Esophagus mucosa (tissue), 1 donor: Measurements from ENCODE around the gene CST6. TPM values are rescaled to one million over a fixed set of nuclear protein-coding genes. Genes with fewer than 3 reads are reported as not detected.
A peak's percentile ranks its signal among the peaks of the same experiment; 100 is the strongest.

Experiments used
- ATAC-seq: fragments of 200-7000 bp; cut with Tn5 transposase; one replicate; pipeline ENCODE4 v1.9.1; 2020
- total RNA-seq: library from RNA; stranded (reverse); gene quantifications from one replicate; pipeline ENCODE4 v1.2.4, GENCODE V29; 2023
- donor health status: DM: yes; HTN: yes; CAD: no.

CST6 gene
- total RNA-seq, 1 donor from 2014 or later, result 9.2 TPM

DNA sequence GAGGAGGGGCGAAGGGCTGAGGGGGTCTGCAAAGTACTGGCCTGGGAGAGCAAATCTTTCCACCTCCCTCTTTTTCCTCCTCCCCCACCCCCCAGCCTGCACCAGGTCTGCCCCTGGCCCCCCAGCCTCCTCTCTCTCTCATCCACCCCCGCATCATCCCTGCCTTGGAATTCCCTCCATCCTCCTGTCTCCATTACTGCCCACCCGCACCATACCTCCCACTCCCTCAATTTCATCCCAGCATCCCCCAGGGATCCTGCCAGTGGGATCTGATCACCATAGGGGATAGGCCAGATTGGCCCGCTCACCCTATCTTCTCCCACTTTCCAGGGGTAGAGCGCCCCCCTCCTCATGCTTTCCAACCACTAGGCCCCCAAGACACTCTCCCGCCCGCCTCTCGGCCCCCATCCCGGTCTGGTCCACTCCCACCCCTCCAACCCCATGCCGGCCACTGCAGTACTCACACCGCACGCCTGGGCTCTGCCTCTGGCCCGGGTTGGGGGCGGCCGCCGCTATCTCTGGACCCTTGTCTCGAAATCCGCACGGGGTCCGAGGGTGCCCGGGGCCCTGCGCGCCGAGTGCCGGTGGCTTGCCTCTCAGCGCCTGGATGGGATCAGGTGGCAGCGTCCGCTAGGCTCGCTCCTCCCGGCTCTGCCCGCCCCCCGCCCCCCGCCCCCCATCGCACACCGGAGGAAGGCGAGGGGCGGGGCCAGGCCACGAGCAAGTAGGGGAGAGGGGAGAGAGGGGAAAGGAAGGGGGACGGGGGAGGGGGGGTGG is 36.9 kb downstream of the CST6 start, which contains the start of gene GAL3ST3:
GAL3ST3 (minus strand) TSS at position 615 of the 777 bp plus-strand sequence. CDS start 3,746 bp downstream, outside the sequence.
- no peak for ATAC-seq

DNA sequence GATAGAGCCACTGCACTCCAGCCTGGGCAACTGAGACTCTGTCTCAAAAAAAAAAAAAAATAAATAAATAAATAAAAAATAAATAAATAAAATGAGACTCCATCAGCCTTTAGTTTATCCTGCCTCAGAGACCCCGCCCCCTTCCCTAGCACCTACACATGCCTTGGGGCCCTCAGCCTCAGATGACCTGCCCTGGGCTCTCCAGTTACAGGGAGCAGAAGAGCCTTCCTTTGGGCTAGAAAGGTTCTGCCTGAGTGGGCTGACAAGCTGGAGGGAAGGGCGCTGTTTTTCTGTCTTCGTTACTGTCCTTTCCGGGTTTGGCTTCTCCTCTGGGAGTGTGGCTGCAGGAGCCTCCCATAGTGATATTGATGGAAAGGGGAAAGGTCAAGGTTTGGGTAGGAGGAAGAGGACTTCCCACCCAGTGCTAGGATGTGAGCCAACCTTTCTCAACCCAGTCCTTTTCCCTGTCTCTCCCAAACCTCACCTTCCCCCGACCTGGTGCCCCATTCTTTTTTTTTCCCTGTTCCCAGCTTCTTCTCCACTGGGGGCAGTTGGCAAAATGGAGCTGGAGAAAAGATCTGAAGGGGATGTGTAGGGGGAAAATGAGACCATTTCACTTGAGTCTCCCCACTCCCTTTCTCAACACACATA is 38.9 kb downstream of the CST6 start:
- ATAC-seq, result no peak

DNA sequence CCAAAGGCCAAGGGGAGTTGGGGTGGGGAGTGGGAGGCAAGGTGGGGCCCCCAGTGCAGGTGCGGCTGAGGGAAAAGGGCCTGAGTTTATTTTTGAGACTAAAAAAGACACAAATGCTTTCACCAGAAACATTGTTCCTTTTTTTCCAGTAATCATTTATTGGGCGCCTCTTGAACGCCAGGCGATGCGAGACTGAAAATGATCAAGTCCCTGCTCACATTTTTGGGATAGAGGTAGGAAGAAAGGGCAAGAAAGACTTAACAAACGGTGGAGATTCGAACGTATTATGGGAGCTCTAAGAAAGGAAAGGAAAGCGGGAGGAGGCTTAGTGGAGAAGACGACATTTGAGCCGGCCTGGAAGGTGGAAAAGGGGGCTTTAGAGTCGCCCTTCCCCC is 39.6 kb downstream of the CST6 start:
- no peak for ATAC-seq

DNA sequence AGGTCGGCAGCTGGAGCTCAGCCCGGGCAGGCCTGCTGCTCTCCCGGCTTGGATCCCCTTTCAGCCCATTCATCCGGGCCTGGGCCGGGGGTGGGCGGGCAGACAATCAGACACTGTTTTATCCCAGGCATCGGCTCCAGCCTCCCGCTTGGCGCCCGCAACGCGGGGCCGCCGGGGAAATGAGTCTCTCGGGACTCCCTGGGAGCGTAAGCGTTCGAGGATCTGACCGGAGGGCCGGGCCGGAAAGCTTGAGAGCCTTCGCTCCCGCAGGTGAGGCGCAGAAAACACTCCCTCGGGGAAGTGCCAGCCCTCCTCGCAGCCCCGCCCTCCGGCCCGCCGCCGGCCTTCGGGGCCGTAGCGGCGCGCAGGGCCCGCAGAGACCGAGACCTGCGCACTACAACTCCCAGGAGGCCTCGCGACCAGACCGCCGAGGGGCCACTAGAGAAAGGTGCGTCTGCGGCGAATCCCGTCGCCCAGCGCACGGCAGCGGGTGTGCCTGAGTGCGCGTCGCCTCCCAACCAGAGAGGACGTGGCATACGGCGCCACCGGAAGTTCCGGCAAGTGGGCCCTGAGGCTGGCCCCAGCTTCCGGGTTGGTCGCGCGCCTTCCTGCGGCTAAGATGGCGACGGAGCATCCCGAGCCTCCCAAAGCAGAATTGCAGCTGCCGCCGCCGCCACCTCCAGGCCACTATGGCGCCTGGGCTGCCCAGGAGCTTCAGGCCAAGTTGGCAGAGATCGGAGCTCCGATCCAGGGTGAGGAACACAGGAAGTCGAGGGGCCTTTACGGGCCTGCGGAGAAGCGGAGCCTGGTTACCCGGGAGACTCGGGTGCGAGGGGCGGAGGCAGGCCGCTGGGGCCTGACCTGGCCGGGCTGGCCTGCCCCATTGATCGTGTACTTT is 40.2 kb downstream of the CST6 start, which contains the start of gene SF3B2:
SF3B2 (plus strand) TSS at position 599 of the 898 bp plus-strand sequence; CDS start at position 620, 21 bp downstream.
- peak; percentile 98 for ATAC-seq

DNA sequence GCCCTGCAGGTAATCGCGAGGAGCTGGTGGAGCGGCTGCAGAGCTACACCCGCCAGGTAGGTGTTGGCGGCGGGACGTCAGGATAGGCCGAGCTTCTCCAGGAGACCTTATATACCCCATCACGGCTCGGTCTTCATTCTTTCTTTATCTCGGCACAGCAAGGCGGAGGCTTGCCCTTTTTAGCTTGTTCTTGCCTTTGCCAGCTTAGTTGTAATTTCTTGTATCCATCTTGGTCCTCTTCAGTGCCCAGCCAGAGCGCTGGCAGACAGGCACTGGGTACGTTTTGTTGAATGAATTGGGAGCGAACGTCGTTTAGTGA is 40.8 kb downstream of the CST6 start:
- no peak for ATAC-seq

DNA sequence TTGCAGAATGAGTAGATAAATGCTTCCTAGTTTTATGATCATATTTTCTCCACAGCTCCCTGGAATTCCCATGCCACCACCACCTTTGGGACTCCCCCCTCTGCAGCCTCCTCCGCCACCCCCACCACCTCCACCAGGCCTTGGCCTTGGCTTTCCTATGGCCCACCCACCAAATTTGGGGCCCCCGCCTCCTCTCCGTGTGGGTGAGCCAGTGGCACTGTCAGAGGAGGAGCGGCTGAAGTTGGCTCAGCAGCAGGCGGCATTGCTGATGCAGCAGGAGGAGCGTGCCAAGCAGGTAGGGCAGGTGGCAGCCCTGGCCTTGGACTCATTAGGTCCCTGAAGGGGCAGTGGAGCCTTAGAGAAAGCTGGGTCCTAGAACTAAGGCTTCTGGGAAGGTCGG is 43.2 kb downstream of the CST6 start:
- ATAC-seq, result no peak

DNA sequence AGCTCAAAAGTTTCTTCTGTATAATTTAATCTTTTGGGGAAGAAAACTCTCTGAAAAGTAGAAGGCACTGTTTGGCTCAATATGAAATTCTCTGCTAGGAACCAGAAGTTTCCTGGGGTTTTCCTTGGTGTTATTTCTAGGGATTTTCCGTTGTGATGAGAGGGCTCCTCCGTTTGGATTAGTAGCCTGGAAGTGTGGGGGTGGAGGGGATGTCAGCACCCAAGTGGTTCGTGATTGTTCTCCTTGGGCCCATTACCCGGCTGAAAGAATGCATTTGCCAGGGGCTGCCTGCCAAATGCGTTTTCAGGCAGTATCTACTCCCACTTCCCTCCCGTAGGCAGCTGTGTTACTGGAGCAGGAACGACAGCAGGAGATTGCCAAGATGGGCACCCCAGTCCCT is 44.7 kb downstream of the CST6 start:
- no peak for ATAC-seq

DNA sequence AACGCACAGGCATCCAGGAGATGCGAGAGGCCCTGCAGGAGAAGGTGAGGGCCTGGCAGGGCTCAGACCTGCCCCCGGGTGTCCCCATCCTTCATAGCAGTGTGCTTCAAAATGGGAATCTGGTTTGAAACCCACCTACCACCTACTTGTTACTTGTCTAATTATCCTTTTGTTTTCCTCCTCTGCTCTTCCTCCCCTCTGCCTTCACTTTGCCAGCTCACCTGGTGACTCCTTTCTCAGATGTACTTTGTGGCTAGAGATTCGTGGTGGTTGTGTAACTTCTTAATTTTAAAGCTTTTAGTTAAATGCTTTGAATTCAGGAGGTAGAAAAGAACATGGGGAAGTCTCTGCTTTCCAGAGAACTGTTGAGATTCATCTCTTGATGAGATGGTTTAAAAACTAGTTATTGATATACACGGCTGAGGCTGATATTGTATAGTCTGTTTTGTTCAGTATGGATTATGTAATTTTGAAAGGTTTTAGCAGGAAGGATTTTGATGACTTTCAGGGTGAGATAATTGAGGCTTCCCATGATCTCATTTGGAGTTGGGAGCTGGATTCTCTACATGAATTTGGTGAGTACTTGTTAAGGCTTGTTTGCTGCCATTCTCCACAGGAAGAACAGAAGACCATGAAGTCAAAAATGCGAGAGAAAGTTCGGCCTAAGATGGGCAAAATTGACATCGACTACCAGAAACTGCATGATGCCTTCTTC is 48.3 kb downstream of the CST6 start:
- no peak for ATAC-seq

DNA sequence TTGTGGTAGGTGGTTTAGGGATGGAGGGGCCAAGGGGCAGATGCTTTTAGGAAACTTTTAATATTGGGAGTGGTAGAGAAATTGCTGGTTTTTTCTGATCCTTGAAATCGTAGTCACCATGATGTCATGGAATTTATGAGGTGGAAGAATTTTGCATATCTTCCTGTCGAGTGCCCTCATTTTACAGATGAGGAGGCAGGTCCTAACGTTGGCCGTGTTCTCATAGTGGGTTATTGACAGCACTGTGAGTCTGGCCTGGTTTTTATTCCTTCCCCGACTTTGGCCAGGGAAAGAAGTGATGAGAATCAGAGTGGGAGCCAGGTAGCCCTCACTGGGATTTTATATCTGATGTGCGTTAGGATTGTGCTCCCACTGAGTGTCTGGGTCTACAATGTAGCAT is 49.5 kb downstream of the CST6 start:
- no peak for ATAC-seq

DNA sequence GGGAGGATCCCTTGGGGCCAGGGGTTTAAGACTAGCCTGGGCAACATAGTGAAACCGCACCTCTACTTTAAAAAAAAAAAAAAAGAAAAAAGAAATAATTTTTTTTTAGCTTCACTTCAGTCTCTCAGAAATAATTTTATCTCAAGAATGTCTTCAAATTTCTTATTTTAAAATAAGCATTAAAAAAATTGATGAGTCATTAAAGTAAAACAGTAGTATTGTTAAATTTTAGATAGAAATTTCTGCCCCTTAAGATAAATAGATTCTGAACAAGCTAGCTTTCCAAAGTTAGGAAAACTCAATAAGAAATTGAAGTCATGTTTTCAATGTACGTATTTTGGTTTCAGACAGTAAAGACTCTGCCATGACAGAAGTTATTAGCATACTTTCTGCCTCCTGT is 50.6 kb downstream of the CST6 start:
- no peak for ATAC-seq

Other genes starting within 250 kb of the CST6 start
- 18.2 TPM for gene AP5B1, start 231.0 kb upstream of the CST6 start, total RNA-seq
- gene OVOL1, start 224.9 kb upstream of the CST6 start, total RNA-seq, result 49.0 TPM
- 0.12 TPM for gene SNX32, start 178.0 kb upstream of the CST6 start, total RNA-seq
- 645 TPM for gene CFL1, start 153.8 kb upstream of the CST6 start, total RNA-seq
- 20.4 TPM for gene MUS81, start 151.6 kb upstream of the CST6 start, total RNA-seq
- gene EFEMP2, start 139.2 kb upstream of the CST6 start, total RNA-seq, result 4.6 TPM
- not detected for gene CTSW, start 132.2 kb upstream of the CST6 start, total RNA-seq
- gene FIBP, start 123.5 kb upstream of the CST6 start, total RNA-seq, result 42.3 TPM
- gene CCDC85B, start 121.3 kb upstream of the CST6 start, total RNA-seq, result 15.3 TPM
- 28.9 TPM for gene FOSL1, start 111.6 kb upstream of the CST6 start, total RNA-seq
- gene C11orf68, start 92.9 kb upstream of the CST6 start, total RNA-seq, result 16.9 TPM
- 76.2 TPM for gene DRAP1, start 92.6 kb upstream of the CST6 start, total RNA-seq
- gene TSGA10IP, start 66.5 kb upstream of the CST6 start, total RNA-seq, result not detected
- gene SART1, start 50.3 kb upstream of the CST6 start, total RNA-seq, result 29.7 TPM
- 23.0 TPM for gene EIF1AD, start 9.9 kb upstream of the CST6 start, total RNA-seq
- gene BANF1, start 9.5 kb upstream of the CST6 start, total RNA-seq, result 145 TPM
- gene CATSPER1, start 14.5 kb downstream of the CST6 start, total RNA-seq, result not detected
- not detected for gene GAL3ST3, start 37.2 kb downstream of the CST6 start, total RNA-seq
- gene SF3B2, start 40.4 kb downstream of the CST6 start, total RNA-seq, result 76.7 TPM
- gene PACS1, start 58.3 kb downstream of the CST6 start, total RNA-seq, result 41.7 TPM
- gene KLC2, start 245.7 kb downstream of the CST6 start, total RNA-seq, result 14.2 TPM